ENCODE results near the gene DIS3. TPM values are rescaled to one million over a fixed set of nuclear protein-coding genes. Genes with fewer than 3 reads are reported as not detected.
"Not testable (repeated sequence)": the region's sequence is repeated elsewhere in the genome, so short reads cannot be mapped to it uniquely, and the experiment has no call there.

The DIS3 gene
- total RNA-seq, 2 donors from 2014 or later = 10.5 to 12.3 TPM

DNA sequence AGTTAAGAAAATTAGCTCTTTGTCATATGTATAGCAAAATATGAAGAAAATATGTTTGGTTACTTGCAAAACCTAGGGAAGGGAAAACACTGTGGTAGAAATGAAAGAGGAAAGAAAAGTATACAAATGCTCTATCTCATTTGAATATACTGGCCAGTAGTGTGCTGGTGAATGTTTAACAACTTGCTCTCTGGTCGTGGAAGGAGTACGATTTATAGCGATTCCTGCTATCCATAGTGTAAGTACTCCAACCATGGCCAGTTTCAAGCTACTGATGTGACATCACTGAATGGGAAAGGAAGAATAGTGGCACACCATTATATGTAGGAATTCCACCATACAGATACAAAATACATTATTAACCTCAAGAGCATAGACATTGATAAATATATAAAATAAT, 44.7 kb downstream of the DIS3 start:
- H3K36me3 ChIP-seq = no peaks in the 10 kb centered on the region
- H3K27ac ChIP-seq = no peak overlapping the region
- TF ChIP-seq, protein P1, sequence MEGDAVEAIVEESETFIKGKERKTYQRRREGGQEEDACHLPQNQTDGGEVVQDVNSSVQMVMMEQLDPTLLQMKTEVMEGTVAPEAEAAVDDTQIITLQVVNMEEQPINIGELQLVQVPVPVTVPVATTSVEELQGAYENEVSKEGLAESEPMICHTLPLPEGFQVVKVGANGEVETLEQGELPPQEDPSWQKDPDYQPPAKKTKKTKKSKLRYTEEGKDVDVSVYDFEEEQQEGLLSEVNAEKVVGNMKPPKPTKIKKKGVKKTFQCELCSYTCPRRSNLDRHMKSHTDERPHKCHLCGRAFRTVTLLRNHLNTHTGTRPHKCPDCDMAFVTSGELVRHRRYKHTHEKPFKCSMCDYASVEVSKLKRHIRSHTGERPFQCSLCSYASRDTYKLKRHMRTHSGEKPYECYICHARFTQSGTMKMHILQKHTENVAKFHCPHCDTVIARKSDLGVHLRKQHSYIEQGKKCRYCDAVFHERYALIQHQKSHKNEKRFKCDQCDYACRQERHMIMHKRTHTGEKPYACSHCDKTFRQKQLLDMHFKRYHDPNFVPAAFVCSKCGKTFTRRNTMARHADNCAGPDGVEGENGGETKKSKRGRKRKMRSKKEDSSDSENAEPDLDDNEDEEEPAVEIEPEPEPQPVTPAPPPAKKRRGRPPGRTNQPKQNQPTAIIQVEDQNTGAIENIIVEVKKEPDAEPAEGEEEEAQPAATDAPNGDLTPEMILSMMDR (IDR thresholded peaks at IDR 0.05) = no peak
- H3K9me3 ChIP-seq = no peaks in the 10 kb centered on the region
- H3K27me3 ChIP-seq = no peaks in the 10 kb centered on the region
- no peaks in the 10 kb centered on the region for H3K4me1 ChIP-seq
- no peak for DNase-seq (ENCODE audit: low spot score)
- no peak overlapping the region for H3K4me3 ChIP-seq

- H3K4me3 ChIP-seq = peak overlapping the region; percentile 62 to 96
- no peaks in the 10 kb centered on the region for H3K27me3 ChIP-seq
- no peaks in the 10 kb centered on the region for H3K9me3 ChIP-seq
- no peaks in the 10 kb centered on the region for H3K36me3 ChIP-seq
- H3K4me1 ChIP-seq = peaks cover 0 to 14% of the 10 kb centered on the region in 2 donors
- TF ChIP-seq, protein P1 (IDR thresholded peaks at IDR 0.05) = no peak
- no peak for DNase-seq (ENCODE audit: low spot score)
- peak overlapping the region in 1 of 2 donors; percentile 48 for H3K27ac ChIP-seq
Measured at GRCh38 chr13:72728290-72728605, 53.5 kb downstream of the DIS3 start.

DNA sequence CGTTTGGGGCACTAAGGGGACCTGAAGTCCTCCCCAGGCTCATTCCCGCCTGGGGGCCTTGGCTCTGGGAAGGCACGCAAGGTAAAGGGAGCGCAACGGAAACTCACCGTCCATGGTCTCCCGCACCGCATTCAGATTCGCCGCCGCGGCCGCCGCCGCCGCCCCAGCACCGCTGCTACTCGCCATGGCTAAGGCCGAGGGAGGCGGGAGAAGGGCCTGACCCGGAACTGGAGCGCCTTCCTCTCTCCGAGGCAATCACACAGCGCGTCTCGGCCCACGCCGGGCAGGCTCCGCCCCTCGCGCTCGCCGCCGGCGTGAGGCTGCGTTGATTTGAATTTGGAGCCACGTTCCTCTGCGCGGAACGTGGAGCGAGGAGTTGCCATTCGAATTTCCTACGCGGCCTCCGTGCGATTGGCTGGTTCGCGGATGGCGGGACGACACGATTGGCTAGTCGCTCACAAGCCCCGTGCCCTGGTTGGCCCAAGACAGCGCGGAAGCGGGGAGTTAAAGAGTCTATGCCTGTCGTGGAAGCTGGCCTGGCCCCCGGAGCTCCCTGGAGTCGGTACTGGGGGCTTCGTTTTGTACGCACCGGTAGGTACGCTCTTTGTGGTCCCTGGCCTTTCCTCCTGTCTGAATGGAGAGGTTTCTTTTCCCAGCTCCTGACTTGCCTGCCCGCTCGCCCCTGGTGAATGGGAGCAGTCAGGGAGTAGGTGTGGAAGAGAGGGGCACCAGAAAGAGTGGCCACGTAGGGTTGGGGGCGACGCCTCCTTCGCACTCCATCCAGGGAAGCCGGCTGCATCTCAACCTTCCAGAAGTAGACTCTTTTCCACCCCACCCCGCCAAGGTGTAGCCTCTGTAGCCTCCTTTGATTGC, 54.0 kb downstream of the DIS3 start, which contains the start of the genes BORA and MZT1:
TSS of gene BORA (plus strand) at position 507 of the 873 bp plus-strand sequence. CDS start 1,018 bp downstream, outside the sequence.
TSS of gene MZT1 (minus strand) at position 213 of the 873 bp plus-strand sequence. CDS start at position 186, 27 bp downstream.
- Histone ChIP-seq H3K9me3 (no peaks in the 10 kb centered on the region), H3K4me3 (peak within 1 kb of the TSS; percentile 62 to 96), H3K4me1 (peaks cover 0 to 14% of the 10 kb centered on the region in 2 donors), H3K27me3 (no peaks in the 10 kb centered on the region), H3K36me3 (no peaks in the 10 kb centered on the region), H3K27ac (peak within 1 kb of the TSS; percentile 23 to 72)
- DNase-seq (ENCODE audit: low spot score) = peak; percentile 96
- TF ChIP-seq, protein P1 (IDR thresholded peaks at IDR 0.05) = no peak

- H3K4me1 ChIP-seq = peaks cover 0 to 14% of the 10 kb centered on the region in 2 donors
- no peaks in the 10 kb centered on the region for H3K27me3 ChIP-seq
- TF ChIP-seq, protein P1 (IDR thresholded peaks at IDR 0.05) = no peak
- H3K27ac ChIP-seq = peak overlapping the region; percentile 23 to 72
- peak overlapping the region; percentile 62 to 96 for H3K4me3 ChIP-seq
- no peak for DNase-seq (ENCODE audit: low spot score)
- no peaks in the 10 kb centered on the region for H3K36me3 ChIP-seq
- H3K9me3 ChIP-seq = no peaks in the 10 kb centered on the region
Measured at GRCh38 chr13:72726726-72727416, 54.8 kb downstream of the DIS3 start.

DNA sequence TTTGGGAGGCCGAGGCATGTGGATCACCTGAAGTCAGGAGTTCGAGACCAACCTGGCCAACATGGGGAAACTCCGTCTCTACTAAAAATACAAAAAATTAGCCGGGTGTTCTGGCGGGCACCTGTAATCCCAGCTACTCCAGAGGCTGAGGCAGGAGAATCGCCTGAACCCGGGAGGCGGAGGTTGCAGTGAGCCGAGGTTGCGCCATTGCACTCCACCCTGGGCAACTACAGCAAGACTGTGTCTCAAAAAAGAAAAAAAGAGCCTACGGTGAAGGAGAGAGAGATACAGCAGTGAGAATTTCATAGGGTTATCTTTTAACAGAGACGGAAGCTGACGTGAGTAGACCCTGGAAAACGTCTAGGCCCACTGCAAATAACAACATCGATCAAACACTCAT, 55.5 kb downstream of the DIS3 start:
- not testable (repeated sequence) for H3K27me3 ChIP-seq; H3K9me3 ChIP-seq; H3K27ac ChIP-seq; H3K36me3 ChIP-seq; DNase-seq (ENCODE audit: low spot score)
- Histone ChIP-seq H3K4me1 (peaks cover 0 to 14% of the 10 kb centered on the region in 2 donors), H3K4me3 (peak overlapping the region in 1 of 2 donors; percentile 96)

- H3K27me3 ChIP-seq = no peaks in the 10 kb centered on the region
- no peak for DNase-seq (ENCODE audit: low spot score)
- no peaks in the 10 kb centered on the region for H3K4me1 ChIP-seq
- TF ChIP-seq, protein P1 (IDR thresholded peaks at IDR 0.05) = no peak
- no peak overlapping the region for H3K4me3 ChIP-seq
- no peaks in the 10 kb centered on the region for H3K9me3 ChIP-seq
- H3K27ac ChIP-seq = no peak overlapping the region
- peaks cover 14% of the 10 kb centered on the region for H3K36me3 ChIP-seq
Measured at GRCh38 chr13:72716776-72717175, 64.9 kb downstream of the DIS3 start.

Data from right atrium auricular region (tissue), 2 donors.